Colonic mucosa (tissue), 4 donors: ENCODE data around the gene YIPF6. TPM values are rescaled to one million over a fixed set of nuclear protein-coding genes. Genes with fewer than 3 reads are reported as not detected.
"Not testable (repeated sequence)": the region's sequence is repeated elsewhere in the genome, so short reads cannot be mapped to it uniquely, and the experiment has no call there.

Source experiments
- DNase-seq: peaks from one replicate; pipeline ENCODE4 v3.0.0-alpha.2; 2020
- H3K27ac ChIP-seq: fragments of 200-600 bp; one replicate; pipeline ENCODE4 v1.8.0; 2021
- H3K27me3 ChIP-seq: fragments of 200-600 bp; one replicate; pipeline ENCODE4 v1.8.0; 2021
- H3K36me3 ChIP-seq: fragments of 200-600 bp; one replicate; pipeline ENCODE4 v1.8.0; 2021
- H3K4me1 ChIP-seq: fragments of 200-600 bp; one replicate; pipeline ENCODE4 v1.8.0; 2021; ENCODE audit warnings: mild to moderate bottlenecking
- H3K4me3 ChIP-seq: fragments of 200-600 bp; one replicate; pipeline ENCODE4 v1.8.0; 2021
- H3K9ac ChIP-seq, 2 donors: one replicate each; pipeline ENCODE4 v1.7.0; 2013; ENCODE audit warnings: control low read depth in 2 of 2, low read depth in 2 of 2, low read length in 2 of 2
- H3K9me3 ChIP-seq: fragments of 200-600 bp; one replicate; pipeline ENCODE4 v1.8.0; 2021
- intact Hi-C: fragments of 100-400 bp; cut with DNase I; formaldehyde crosslinking; loops from one replicate; pipeline ENCODE4 v1.14.1; 2022
- total RNA-seq, 2 donors: library from RNA; stranded (reverse); fragmentation: NEBNext Ultra II Directional in 1 of 2; extraction: Animal tissue kit (Norgen Biotek cat#: 25700) in 1 of 2; gene quantifications; one replicate each; pipeline ENCODE4 v1.2.1, GENCODE V29; 2021
- TF ChIP-seq, protein P1 (sequence below): fragments of 200-600 bp; IDR thresholded peaks from one replicate; pipeline ENCODE4 v1.8.0; 2022; ENCODE audit warnings: antibody characterized with exemption, mild to moderate bottlenecking
- donor health status: healthy.
- donor health status: DM: no; HTN: no; CAD: no.
- donor health status: DM: no; HTN: no; CAD: no.

Gene YIPF6
- total RNA-seq, 2 donors from 2014 or later = 44.3 to 58.1 TPM

DNA sequence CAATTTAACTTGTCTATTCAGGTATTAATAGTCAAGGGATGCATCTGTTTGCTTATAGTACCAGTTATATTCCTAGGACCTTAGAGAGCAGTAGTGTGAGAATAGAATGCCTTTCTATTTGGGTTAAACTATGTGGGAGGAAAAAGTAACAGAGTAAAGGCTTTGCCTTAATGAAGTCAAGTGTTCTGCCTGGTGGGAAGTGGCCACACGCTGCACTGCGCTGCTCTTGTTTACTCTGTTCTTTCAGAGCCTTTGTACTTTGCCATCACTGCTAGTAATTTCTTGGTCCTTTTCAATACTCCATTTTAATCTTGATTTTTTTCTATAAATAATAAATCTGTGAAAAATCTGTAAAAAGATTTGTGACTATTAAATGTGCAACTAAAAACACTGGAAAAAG lies 38.0 kb downstream of the YIPF6 start:
- Histone ChIP-seq H3K27me3 (no peaks in the 10 kb centered on the region), H3K36me3 (no peaks in the 10 kb centered on the region), H3K4me1 (no peaks in the 10 kb centered on the region), H3K27ac (no peak overlapping the region), H3K9me3 (no peaks in the 10 kb centered on the region), H3K4me3 (no peak overlapping the region), H3K9ac (no peak overlapping the region)
- intact Hi-C loops = no loop called here
- no peak for DNase-seq
- TF ChIP-seq, protein P1, sequence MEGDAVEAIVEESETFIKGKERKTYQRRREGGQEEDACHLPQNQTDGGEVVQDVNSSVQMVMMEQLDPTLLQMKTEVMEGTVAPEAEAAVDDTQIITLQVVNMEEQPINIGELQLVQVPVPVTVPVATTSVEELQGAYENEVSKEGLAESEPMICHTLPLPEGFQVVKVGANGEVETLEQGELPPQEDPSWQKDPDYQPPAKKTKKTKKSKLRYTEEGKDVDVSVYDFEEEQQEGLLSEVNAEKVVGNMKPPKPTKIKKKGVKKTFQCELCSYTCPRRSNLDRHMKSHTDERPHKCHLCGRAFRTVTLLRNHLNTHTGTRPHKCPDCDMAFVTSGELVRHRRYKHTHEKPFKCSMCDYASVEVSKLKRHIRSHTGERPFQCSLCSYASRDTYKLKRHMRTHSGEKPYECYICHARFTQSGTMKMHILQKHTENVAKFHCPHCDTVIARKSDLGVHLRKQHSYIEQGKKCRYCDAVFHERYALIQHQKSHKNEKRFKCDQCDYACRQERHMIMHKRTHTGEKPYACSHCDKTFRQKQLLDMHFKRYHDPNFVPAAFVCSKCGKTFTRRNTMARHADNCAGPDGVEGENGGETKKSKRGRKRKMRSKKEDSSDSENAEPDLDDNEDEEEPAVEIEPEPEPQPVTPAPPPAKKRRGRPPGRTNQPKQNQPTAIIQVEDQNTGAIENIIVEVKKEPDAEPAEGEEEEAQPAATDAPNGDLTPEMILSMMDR = no peak

GRCh38 chrX:68550193-68550592 lies 51.3 kb downstream of the YIPF6 start:
- H3K36me3 ChIP-seq = no peaks in the 10 kb centered on the region
- no peaks in the 10 kb centered on the region for H3K27me3 ChIP-seq
- no peak for DNase-seq
- intact Hi-C loops = no loop called here
- H3K9ac ChIP-seq = no peak overlapping the region
- no peak overlapping the region for H3K27ac ChIP-seq
- TF ChIP-seq, protein P1 = no peak
- H3K4me3 ChIP-seq = no peak overlapping the region
- no peaks in the 10 kb centered on the region for H3K4me1 ChIP-seq
- H3K9me3 ChIP-seq = no peaks in the 10 kb centered on the region

GRCh38 chrX:68556036-68556435 lies 57.2 kb downstream of the YIPF6 start:
- no peak for DNase-seq
- Histone ChIP-seq H3K36me3 (no peaks in the 10 kb centered on the region), H3K27me3 (no peaks in the 10 kb centered on the region), H3K9me3 (no peaks in the 10 kb centered on the region), H3K4me3 (no peak overlapping the region), H3K9ac (no peak overlapping the region), H3K27ac (no peak overlapping the region), H3K4me1 (no peaks in the 10 kb centered on the region)
- TF ChIP-seq, protein P1 = no peak
- intact Hi-C loops = no loop called here

GRCh38 chrX:68557126-68557525 lies 58.3 kb downstream of the YIPF6 start:
- H3K27ac ChIP-seq, H3K36me3 ChIP-seq, H3K4me3 ChIP-seq, H3K4me1 ChIP-seq, H3K27me3 ChIP-seq, H3K9ac ChIP-seq, H3K9me3 ChIP-seq, intact Hi-C loops, DNase-seq: not testable (repeated sequence)

- DNase-seq, H3K4me3 ChIP-seq, H3K9ac ChIP-seq, H3K9me3 ChIP-seq, H3K27me3 ChIP-seq, H3K27ac ChIP-seq, H3K36me3 ChIP-seq, intact Hi-C loops, H3K4me1 ChIP-seq: not testable (repeated sequence)
Measured at GRCh38 chrX:68559905-68560304, 61.1 kb downstream of the YIPF6 start.

GRCh38 chrX:68568136-68568535 lies 69.3 kb downstream of the YIPF6 start:
- TF ChIP-seq, protein P1 = no peak
- Histone ChIP-seq H3K4me1 (no peaks in the 10 kb centered on the region), H3K27me3 (no peaks in the 10 kb centered on the region), H3K9ac (no peak overlapping the region), H3K4me3 (no peak overlapping the region), H3K27ac (no peak overlapping the region), H3K9me3 (no peaks in the 10 kb centered on the region), H3K36me3 (no peaks in the 10 kb centered on the region)
- intact Hi-C loops = no loop called here
- no peak for DNase-seq

GRCh38 chrX:68570598-68570997 lies 71.7 kb downstream of the YIPF6 start:
- Histone ChIP-seq H3K4me3 (no peak overlapping the region), H3K9me3 (no peaks in the 10 kb centered on the region), H3K36me3 (no peaks in the 10 kb centered on the region), H3K4me1 (no peaks in the 10 kb centered on the region), H3K27ac (no peak overlapping the region), H3K9ac (no peak overlapping the region), H3K27me3 (no peaks in the 10 kb centered on the region)
- no peak for DNase-seq
- TF ChIP-seq, protein P1 = no peak
- intact Hi-C loops = no loop called here
